NCI-H2029 treated with DMSO at 0.1 percent for 48 hours (cell line): ENCODE data around the gene PIK3R6.
"Not testable (repeated sequence)": the region's sequence is repeated elsewhere in the genome, so short reads cannot be mapped to it uniquely, and the experiment has no call there.

ENCODE experiments used
- DNase-seq: peaks from one replicate; lab custom pipeline; 2025; lab: John Stamatoyannopoulos, UW

Gene PIK3R6

DNA sequence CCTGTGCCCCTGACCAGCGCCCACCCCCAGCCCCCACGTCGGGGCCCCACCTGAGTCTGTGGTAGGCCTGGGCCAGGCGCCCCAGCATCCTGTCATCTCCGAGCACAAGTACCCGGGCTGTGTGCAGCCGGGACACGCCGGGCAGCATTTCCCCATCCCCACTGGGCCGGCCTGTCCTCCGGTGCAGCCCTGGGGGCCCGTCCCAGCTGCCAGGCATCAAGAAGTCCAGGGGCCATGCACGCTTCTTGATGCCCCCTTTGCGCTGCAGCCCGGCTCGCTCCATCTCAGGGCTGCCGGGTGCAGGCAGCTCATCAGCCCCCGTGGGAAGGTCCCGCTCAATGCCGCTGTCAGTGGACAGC is 39.0 kb downstream of the PIK3R6 start:
- DNase-seq = no peak

- DNase-seq = no peak
Observed at GRCh38 chr17:8826808-8827435, 40.6 kb downstream of the PIK3R6 start.

- DNase-seq = no peak
Observed at GRCh38 chr17:8825802-8826201, 41.7 kb downstream of the PIK3R6 start.

DNA sequence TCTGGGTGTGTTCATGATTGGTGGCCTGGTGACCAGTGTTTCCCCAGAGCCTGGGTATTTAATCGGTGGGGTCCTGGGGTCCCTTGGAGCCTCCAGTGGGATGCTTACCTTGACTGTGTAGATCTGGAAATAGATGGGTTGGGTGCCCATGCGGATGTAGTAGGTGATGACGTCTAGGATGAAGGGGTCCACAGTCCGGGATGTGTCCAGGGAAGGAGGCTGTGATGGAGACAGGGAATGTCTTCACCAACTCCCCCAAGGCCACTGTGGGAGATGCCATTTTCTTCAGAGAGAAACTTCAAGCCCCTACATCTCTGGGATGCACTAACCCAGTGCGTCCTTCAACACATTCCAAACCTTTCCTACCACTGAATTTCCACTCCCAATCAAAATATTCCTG is 44.2 kb downstream of the PIK3R6 start:
- DNase-seq = no peak

- DNase-seq = no peak
Observed at GRCh38 chr17:8822401-8823035, 45.0 kb downstream of the PIK3R6 start.

GRCh38 chr17:8821446-8822105 is 45.9 kb downstream of the PIK3R6 start:
- no peak for DNase-seq

- no peak for DNase-seq
Observed at GRCh38 chr17:8820311-8821010, 47.0 kb downstream of the PIK3R6 start.

DNA sequence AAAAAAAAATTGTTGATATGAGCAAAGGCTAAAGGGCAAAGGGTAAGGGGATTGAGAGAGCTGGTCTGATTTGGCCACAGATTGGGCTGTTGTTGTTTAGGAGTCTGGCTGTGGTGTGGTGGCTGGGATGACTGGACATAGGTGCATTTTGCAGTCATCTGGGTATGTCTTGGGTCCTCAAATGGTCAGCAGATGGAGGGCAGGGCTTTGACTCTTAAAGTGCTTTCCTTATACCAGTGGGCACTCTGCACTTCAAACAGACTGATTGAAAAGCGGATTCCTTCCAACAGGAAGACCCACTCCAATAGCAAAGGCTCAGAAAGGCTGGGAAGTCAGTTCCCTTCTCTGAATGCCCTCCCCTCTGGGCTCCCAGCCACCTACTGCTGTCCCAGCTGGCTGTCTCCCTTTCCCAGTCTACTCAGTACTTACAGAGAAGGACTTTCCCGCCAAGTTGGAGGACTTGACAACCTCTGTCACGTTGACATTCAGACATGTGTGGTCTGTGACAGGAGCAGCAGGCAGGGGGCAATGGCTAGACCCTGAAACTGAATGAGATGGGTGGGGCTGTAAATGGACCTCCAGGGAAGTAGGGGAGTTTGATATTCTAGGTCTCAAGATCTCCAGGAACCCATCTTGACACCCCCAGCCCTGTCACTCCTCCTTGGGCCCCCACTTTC is 48.7 kb downstream of the PIK3R6 start:
- DNase-seq = no peak

DNA sequence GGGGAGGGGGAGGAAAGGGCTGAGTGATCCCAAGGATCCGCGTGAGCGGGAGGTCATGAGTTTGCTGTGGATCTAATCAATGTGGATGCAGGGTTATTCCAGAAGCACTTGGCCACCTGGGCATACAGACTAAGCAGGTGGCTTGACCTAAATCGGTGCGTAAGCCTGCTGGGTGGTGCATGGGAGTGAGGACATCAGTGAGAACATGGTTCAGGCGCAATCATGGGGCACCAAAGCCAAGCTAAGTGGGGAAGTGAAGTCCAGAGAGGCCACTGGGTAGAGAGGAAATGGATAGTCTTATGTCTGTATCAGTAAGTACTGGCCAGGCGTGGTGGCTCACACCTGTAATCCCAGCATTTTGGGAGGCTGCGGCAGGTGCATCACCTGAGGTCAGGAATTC is 49.4 kb downstream of the PIK3R6 start:
- DNase-seq = no peak

DNA sequence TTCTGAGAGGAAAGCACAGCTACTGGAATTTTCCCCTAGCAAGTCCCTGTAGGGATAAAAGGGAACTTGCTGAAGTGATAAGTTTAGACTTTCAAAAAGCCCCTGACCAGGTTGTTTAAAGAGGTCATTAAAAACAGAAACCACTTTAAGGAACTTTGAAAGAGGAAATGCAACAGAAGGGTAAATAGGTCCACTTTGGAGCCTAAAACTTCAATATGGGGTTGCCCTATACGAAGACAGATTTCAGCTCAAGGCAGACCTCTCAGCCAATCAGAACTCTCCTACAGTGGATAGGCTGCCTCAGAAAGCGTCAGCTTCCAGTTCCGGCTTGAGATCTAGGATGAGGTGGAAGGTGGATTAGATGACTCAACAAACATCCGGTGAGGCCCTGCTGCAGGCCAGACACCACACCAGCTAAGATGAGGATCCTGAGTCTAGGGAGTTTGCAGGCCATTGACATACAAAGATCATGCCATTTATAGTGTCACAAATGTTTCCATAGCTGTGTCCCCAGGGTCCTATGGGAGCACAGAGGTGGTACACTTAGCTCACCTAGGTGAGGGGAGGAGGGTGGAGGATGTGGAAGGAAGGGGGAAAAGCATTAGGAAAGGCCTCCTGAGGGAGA is 60.4 kb downstream of the PIK3R6 start:
- DNase-seq = no peak

- DNase-seq = no peak
Observed at GRCh38 chr17:8806253-8806925, 61.1 kb downstream of the PIK3R6 start.

- DNase-seq = not testable (repeated sequence)
Observed at GRCh38 chr17:8805396-8805795, 62.1 kb downstream of the PIK3R6 start.

GRCh38 chr17:8803531-8804420 is 63.7 kb downstream of the PIK3R6 start:
- no peak for DNase-seq

DNA sequence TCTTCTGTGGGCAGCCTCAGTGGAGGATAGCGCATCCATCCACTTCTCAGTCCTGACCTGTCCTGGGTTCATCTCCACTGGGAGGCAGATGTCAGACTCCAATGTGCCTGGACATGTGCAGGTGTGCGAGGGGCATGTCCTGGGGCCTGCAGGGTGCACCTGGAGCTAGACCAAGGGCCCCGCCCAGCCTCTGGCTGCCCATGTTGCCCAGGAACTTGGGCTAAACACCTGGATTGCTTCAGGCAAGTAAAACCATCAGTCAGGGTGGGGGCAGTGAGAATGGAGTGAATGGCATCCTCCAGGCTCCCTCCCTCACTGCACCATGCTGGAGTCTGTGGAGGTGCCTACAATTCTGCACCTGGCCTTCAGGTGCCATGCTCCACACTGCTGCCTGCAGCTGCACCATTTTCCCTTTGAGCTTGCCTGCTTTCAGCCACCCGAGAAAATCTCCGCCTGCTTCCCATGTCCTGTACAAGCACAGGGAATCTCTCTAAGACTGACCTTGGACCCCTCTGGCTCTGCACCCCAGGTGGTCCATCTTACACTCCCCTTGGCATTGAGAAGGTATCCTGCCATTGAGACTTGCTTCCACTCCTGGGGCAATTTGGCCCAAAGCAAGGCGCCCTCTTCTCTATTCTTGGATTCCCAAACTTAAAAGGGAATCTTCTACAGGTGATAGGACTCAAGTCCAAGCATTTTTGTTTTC is 66.2 kb downstream of the PIK3R6 start:
- DNase-seq = no peak

GRCh38 chr17:8800656-8801055 is 66.8 kb downstream of the PIK3R6 start:
- no peak for DNase-seq

DNA sequence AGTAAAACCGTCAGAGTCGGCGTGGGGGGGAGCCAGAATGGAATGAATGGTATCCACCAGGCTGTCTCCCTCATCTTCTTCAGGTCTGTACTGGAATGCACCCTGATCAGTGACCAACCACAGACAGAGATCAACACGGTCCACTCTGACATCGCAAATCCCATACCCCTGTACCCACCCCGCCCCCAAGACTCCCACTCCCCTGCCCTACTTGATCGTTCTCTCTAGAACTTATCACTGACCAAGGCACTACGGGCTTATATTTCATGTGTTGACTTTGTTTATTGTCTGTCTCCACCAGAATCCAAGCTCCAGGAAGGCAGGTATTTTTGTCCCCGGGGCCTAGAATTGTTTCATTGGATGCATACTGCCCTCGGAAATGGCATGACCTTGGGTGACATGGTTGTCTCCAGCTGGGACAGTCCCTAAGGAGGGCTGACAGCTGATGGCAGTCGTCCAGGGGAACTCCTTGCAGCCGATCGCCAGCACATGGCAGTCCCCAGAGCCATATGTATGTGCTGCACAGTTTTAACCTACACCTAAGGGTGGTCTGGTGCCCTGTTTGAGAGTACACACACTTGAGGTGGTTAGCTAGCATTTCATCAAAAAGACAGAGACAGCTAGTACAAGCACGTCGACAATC is 67.8 kb downstream of the PIK3R6 start:
- DNase-seq = no peak

- DNase-seq = no peak
Observed at GRCh38 chr17:8798846-8799569, 68.5 kb downstream of the PIK3R6 start, which contains the start of gene MFSD6L. MFSD6L (minus strand) TSS chr17:8799365; CDS start chr17:8799120, 245 bp downstream.

- DNase-seq = no peak
Observed at GRCh38 chr17:8798176-8798845, 69.2 kb downstream of the PIK3R6 start.
